ENCODE measurements around the gene TANGO2.

Gene TANGO2

GRCh38 chr22:20107471-20107901 lies 86.6 kb downstream of the TANGO2 start:
- no peak for DNase-seq (ENCODE audit: low read depth)
- H3K4me3 ChIP-seq (ENCODE audit: low read depth, low read length), result no peak overlapping the region
- TF ChIP-seq POLR2A (IDR thresholded peaks at IDR 0.05; ENCODE audit: extremely low read depth, insufficient read length) (no peak), CTCF (IDR thresholded peaks at IDR 0.05; ENCODE audit: low read depth, low read length) (no peak), MYC (IDR thresholded peaks at IDR 0.05; ENCODE audit: low read depth, low read length) (no peak), MAX (IDR thresholded peaks at IDR 0.05; ENCODE audit: low read depth, low read length) (no peak)

- no peak for DNase-seq (ENCODE audit: low read depth)
- TF ChIP-seq CTCF (IDR thresholded peaks at IDR 0.05; ENCODE audit: low read depth, low read length) (no peak), MAX (IDR thresholded peaks at IDR 0.05; ENCODE audit: low read depth, low read length) (no peak), POLR2A (IDR thresholded peaks at IDR 0.05; ENCODE audit: extremely low read depth, insufficient read length) (no peak), MYC (IDR thresholded peaks at IDR 0.05; ENCODE audit: low read depth, low read length) (no peak)
- no peak overlapping the region for H3K4me3 ChIP-seq (ENCODE audit: low read depth, low read length)
Measured at GRCh38 chr22:20107951-20108756, 87.2 kb downstream of the TANGO2 start.

GRCh38 chr22:20108757-20109230 lies 87.9 kb downstream of the TANGO2 start:
- TF ChIP-seq MYC (IDR thresholded peaks at IDR 0.05; ENCODE audit: low read depth, low read length), result no peak
- no peak for TF ChIP-seq CTCF (IDR thresholded peaks at IDR 0.05; ENCODE audit: low read depth, low read length)
- no peak for DNase-seq (ENCODE audit: low read depth)
- no peak overlapping the region for H3K4me3 ChIP-seq (ENCODE audit: low read depth, low read length)

DNA sequence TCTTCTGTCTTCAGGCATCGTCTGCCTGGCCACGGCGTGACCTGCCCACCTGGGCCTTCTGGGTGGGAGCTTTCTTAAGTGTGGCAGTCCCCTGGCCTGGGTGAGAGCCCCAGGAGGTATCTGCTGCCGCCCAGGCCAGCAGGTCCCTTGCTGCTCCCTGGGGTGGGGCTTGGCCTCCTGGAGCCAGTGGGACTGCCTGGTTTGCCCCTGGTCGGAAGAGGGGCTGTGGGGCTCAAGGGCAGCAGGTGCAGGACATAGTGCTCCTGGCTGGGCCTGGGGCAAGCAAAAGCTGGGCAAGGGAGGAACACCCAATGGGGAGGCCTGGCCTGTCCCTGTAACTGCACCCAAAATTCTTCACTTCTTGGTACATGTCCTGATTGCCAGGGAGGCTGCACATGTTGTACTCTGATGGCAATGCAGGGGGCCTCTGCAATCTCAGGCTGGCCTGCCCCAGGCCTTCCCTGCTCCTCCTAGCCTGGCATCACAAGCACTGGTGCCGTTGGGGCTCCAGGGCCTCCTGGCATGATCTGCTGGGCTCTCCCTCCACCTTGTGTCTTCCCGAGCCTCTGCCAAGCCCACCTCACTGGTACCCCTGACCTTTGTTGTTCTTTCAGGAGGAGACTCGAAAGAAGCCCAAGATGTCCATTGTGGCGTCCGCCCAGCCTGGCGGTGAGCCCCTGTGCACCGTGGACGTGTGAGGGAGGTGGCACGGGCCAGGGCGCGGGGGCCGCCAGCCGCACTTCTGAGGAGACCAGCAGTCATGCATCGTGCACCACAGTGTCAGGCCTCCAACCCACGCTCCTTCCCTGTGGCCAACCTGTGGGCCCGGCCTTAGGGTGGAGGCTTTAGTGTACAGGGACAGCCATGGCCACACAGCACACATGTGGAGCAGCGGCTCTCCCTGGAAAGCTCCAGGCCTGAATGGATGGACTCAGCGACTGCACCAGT lies 88.8 kb downstream of the TANGO2 start:
- DNase-seq (ENCODE audit: low read depth), result no peak
- TF ChIP-seq POLR2A (IDR thresholded peaks at IDR 0.05; ENCODE audit: extremely low read depth, insufficient read length) (no peak), CTCF (IDR thresholded peaks at IDR 0.05; ENCODE audit: low read depth, low read length) (no peak), MYC (IDR thresholded peaks at IDR 0.05; ENCODE audit: low read depth, low read length) (no peak)
- H3K4me3 ChIP-seq (ENCODE audit: low read depth, low read length), result no peak overlapping the region

DNA sequence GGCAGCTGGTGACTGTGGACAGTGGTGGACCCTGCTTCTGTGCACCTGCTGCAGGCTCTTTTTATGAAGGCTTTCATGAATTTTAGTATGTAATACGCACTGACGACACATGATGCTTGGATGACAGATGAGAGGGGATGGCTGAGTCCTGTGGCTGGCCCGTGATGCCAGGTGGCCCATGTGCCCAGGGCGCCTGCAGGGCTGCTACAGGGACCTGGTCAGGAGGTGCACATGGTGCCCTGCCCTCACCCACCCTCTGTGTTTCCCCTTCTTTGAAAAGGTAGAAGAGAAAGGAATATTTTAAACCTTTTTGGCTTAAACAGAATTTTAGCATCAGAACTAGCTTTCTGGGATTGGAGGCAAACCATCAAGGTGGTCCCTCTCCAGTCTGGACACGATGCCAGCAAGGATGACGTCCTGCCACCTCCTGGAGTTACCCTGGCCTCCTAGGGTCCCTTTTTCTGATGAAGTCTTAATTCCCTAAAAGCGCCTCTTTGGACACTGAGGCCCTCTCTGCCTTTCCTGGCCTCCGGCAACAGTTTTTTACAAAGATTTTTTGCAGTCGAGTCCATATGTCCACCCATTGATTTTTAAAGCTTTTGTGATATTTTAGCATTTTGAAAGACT lies 89.6 kb downstream of the TANGO2 start:
- no peak for TF ChIP-seq POLR2A (IDR thresholded peaks at IDR 0.05; ENCODE audit: extremely low read depth, insufficient read length)
- no peak for TF ChIP-seq CTCF (IDR thresholded peaks at IDR 0.05; ENCODE audit: low read depth, low read length)
- no peak for TF ChIP-seq MYC (IDR thresholded peaks at IDR 0.05; ENCODE audit: low read depth, low read length)
- TF ChIP-seq MAX (IDR thresholded peaks at IDR 0.05; ENCODE audit: low read depth, low read length), result no peak
- no peak for DNase-seq (ENCODE audit: low read depth)
- no peak overlapping the region for H3K4me3 ChIP-seq (ENCODE audit: low read depth, low read length)

Measured in NB4 (cell line).